Left lung (tissue), 10 donors: ENCODE data around the gene TRAPPC10. TPM values are rescaled to one million over a fixed set of nuclear protein-coding genes. Genes with fewer than 3 reads are reported as not detected.

Source experiments
- ATAC-seq: fragments of 200-7000 bp; cut with Tn5 transposase; one replicate; pipeline ENCODE4 v1.9.1; 2020; ENCODE audit warnings: moderate library complexity
- DNase-seq, 4 donors: peaks; one replicate each; pipeline ENCODE4 v3.0.0-alpha.2; 2013 to 2020
- H3K27ac ChIP-seq, 2 donors: fragments of 200-600 bp; sonication (generic) in 1 of 2; one replicate each; pipeline versions ENCODE4 v1.5.0 to v1.8.0; 2020 to 2021
- H3K27me3 ChIP-seq, 2 donors: fragments of 200-600 bp; sonication (generic) in 1 of 2; one replicate each; pipeline versions ENCODE4 v1.5.0 to v1.8.0; 2020 to 2021
- H3K36me3 ChIP-seq, 2 donors: fragments of 200-600 bp; sonication (generic) in 1 of 2; one replicate each; pipeline versions ENCODE4 v1.5.0 to v1.8.0; 2020 to 2021
- H3K4me1 ChIP-seq, 2 donors: fragments of 200-600 bp; one replicate each; pipeline ENCODE4 v1.8.0; 2021
- H3K4me3 ChIP-seq, 2 donors: fragments of 200-600 bp; sonication (generic) in 1 of 2; one replicate each; pipeline versions ENCODE4 v1.5.0 to v1.8.0; 2020 to 2021; ENCODE audit warnings: mild to moderate bottlenecking in 1 of 2
- H3K9me3 ChIP-seq, 2 donors: fragments of 200-600 bp; sonication (generic) in 1 of 2; one replicate each; pipeline versions ENCODE4 v1.5.0 to v1.8.0; 2020 to 2021
- intact Hi-C, 2 donors: fragments of 100-400 bp; cut with DNase I; formaldehyde crosslinking; loops; one replicate each; pipeline versions ENCODE4 v1.11.2 to v1.14.2; 2022
- polyA plus RNA-seq, 6 donors: library from polyadenylated mRNA; unstranded; fragments of 120-200 nt; gene quantifications; one replicate each; pipeline ENCODE4 v1.2.1, GENCODE V29; 2013; ENCODE audit not compliant: insufficient read length in 6 of 6
- total RNA-seq, 2 donors: library from RNA; stranded (reverse); fragmentation: NEBNext Ultra II Directional; extraction: Animal tissue kit (Norgen Biotek cat#: 25700); gene quantifications; one replicate each; pipeline ENCODE4 v1.2.1, GENCODE V29; 2021
- TF ChIP-seq, protein P1 (sequence below), 2 donors: fragments of 200-600 bp; sonication (generic) in 1 of 2; IDR thresholded peaks; one replicate each; pipeline versions ENCODE4 v1.5.0 to v1.8.0; 2021; ENCODE audit warnings: antibody characterized with exemption in 2 of 2
- donor health status: DM: no; HTN: yes; CAD: no.
- donor health status: DM: no; HTN: no; CAD: no.

TRAPPC10 gene
- total and polyA plus RNA-seq, 8 donors = 26.6 to 43.5 (median 29.1) TPM

DNA sequence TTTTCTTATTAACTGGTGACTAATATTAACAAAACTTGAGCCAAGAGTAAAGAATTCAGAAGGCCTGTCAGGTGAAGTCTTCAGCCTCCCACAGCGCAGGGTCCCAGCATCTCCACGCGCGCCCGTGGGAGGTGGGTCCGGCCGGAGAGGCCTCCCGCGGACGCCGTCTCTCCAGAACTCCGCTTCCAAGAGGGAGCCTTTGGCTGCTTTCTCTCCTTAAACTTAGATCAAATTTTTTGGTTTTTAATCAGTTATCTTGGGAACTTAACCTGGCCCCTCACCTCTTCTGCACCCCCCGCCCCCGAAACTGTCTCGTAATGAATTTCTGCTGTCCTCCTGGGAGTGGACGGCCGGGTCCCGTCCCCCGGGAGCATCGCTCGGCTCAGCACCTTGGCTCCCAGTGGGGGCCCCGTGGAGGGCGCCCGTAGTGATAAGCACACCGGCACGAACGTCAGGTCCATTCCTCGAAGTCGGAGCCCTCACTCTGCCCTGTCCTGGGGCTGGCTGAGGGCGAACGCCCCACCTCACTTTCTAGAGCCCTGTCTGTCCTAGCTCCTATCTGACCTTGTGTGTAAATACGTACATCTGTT, 29.5 kb upstream of the TRAPPC10 start:
- intact Hi-C loops = no loop called here
- Histone ChIP-seq H3K9me3 (no peaks in the 10 kb centered on the region), H3K27ac (no peak overlapping the region), H3K27me3 (peaks cover 0 to 8% of the 10 kb centered on the region in 2 donors), H3K4me3 (no peak overlapping the region), H3K36me3 (peaks cover 0 to 65% of the 10 kb centered on the region in 2 donors), H3K4me1 (no peaks in the 10 kb centered on the region)
- DNase-seq = peak in 1 of 4 donors; percentile 50
- TF ChIP-seq, protein P1, sequence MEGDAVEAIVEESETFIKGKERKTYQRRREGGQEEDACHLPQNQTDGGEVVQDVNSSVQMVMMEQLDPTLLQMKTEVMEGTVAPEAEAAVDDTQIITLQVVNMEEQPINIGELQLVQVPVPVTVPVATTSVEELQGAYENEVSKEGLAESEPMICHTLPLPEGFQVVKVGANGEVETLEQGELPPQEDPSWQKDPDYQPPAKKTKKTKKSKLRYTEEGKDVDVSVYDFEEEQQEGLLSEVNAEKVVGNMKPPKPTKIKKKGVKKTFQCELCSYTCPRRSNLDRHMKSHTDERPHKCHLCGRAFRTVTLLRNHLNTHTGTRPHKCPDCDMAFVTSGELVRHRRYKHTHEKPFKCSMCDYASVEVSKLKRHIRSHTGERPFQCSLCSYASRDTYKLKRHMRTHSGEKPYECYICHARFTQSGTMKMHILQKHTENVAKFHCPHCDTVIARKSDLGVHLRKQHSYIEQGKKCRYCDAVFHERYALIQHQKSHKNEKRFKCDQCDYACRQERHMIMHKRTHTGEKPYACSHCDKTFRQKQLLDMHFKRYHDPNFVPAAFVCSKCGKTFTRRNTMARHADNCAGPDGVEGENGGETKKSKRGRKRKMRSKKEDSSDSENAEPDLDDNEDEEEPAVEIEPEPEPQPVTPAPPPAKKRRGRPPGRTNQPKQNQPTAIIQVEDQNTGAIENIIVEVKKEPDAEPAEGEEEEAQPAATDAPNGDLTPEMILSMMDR (IDR thresholded peaks at IDR 0.05) = no peak
- no peak for ATAC-seq

DNA sequence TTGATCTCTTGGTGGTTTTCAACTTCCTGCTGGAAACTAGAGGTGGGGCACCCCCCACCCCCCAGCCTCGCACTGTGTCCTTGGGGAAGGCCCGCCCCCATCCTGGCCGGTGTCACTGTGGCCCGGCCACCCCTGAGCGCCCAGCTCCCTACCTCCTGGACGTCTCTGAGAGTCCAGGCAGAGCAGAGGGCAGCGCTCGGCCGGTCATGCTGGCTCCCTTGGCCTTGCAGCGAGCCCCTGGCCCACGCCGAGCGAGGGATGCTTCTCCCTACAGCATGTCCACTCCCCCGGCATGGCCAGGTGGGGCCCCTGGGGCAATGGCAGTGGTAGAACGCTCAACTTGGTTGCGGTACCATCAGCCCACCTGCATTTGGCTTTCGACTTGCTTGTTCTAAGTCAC, 28.7 kb upstream of the TRAPPC10 start:
- Histone ChIP-seq H3K4me1 (no peaks in the 10 kb centered on the region), H3K27me3 (peaks cover 0 to 8% of the 10 kb centered on the region in 2 donors), H3K36me3 (peaks cover 0 to 57% of the 10 kb centered on the region in 2 donors), H3K27ac (no peak overlapping the region), H3K4me3 (no peak overlapping the region), H3K9me3 (no peaks in the 10 kb centered on the region)
- ATAC-seq = no peak
- TF ChIP-seq, protein P1 (IDR thresholded peaks at IDR 0.05) = no peak
- intact Hi-C loops = no loop called here
- peak in 1 of 4 donors; percentile 77 for DNase-seq

DNA sequence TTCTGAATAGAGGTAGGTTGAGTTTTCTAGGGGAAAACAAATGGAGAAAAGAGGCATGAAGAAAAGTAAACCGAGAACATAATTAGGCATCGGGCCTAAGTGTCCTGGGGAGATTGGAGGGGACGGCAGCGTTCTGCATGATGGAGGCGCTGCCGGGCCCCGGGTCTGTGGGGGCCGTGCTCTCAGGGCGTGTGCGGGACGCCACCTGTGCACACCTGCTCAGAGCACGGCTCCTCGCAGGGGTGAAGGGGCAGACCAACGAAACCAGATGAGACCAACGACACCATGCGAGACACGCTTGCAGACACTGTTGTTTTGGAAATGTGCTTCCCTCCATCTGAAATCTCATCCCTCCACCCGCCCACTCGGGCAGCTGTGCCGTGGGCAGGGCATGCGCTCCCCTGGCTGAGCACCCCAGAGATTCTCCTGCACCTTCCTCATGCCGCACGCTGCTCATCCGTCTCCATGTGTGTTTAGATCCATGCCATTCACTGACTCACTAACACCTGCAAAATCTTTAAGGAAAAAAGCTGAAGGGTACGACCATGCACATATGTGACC, 28.2 kb upstream of the TRAPPC10 start:
- no peak overlapping the region for H3K27ac ChIP-seq
- ATAC-seq = no peak
- intact Hi-C loops = no loop called here
- H3K4me3 ChIP-seq = no peak overlapping the region
- DNase-seq = peak in 1 of 4 donors; percentile 33
- peaks cover 0 to 8% of the 10 kb centered on the region in 2 donors for H3K27me3 ChIP-seq
- H3K36me3 ChIP-seq = peaks cover 0 to 52% of the 10 kb centered on the region in 2 donors
- no peaks in the 10 kb centered on the region for H3K4me1 ChIP-seq
- H3K9me3 ChIP-seq = no peaks in the 10 kb centered on the region
- TF ChIP-seq, protein P1 (IDR thresholded peaks at IDR 0.05) = no peak

DNA sequence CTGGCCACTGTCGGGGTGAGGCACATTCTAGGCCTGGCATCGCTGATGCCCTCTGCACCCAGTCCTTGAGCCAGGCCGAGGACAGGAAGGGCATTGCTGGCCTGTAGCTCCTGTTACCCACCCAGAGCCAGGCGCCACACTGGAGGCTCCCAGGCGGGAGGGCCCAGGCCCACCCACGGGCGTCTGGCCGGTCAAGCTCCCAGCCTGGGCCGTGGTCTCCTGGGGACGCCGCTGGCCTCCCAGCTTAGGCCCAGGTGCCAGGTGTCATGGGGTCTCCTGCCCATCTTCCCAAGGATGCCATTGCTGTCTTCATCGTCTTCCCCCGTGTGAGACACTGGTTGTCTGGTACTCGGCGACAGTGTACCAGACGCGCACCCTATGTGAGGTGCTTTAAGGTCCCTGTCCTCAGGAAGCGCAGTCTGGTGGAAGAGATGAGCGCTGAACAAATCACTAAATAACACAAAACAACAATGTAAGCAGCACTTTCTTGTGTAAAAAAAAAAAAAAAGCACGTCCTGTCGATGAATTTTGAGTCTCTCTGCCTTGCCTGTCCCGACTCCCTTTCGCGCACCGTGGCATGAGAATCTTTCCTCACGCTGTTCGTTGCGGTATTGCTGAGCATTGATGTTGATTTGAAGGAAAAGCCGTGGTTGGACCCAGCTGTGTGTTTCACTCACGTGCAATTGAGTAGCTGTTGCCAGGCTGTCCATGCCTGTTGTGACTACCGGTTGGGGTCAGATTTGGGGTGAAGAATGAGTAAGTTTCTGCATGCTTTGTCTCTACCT, 27.0 kb upstream of the TRAPPC10 start:
- DNase-seq (no peak), ATAC-seq (no peak)
- Histone ChIP-seq H3K4me1 (no peaks in the 10 kb centered on the region), H3K4me3 (no peak overlapping the region), H3K36me3 (peaks cover 0 to 41% of the 10 kb centered on the region in 2 donors), H3K27me3 (peaks cover 0 to 8% of the 10 kb centered on the region in 2 donors), H3K27ac (no peak overlapping the region), H3K9me3 (no peaks in the 10 kb centered on the region)
- TF ChIP-seq, protein P1 (IDR thresholded peaks at IDR 0.05) = no peak
- intact Hi-C loops = no loop called here

DNA sequence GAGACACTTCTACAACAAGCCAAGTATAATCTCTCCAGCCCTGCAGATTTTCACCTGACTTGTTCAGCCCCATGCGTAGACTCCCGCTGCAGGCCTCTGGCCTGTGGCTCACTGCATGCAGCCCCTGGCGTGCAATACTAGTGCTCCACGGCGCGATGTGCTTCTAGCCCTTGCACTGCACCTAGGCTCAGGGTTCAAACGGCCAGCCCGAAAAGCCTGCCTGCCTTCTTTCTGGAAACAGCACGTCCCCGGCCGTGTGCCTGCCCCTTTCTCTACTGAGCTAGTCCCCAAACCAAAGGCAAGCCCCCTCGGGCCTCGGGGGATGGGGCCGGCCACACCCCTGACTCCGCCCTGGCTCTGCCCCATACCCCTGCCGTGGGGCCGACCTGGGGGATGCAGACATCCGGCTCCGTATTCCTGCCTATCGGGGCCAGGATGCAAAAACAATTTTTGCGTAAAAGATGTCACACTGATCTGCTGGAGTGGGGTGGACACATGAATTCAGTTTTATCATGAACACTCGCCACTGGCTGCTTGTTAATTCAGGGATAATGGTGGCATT, 26.3 kb upstream of the TRAPPC10 start:
- ATAC-seq (no peak), DNase-seq (no peak)
- Histone ChIP-seq H3K9me3 (no peaks in the 10 kb centered on the region), H3K36me3 (peaks cover 0 to 34% of the 10 kb centered on the region in 2 donors), H3K27me3 (peaks cover 0 to 8% of the 10 kb centered on the region in 2 donors), H3K4me1 (no peaks in the 10 kb centered on the region), H3K27ac (no peak overlapping the region), H3K4me3 (no peak overlapping the region)
- intact Hi-C loops = no loop called here
- TF ChIP-seq, protein P1 (IDR thresholded peaks at IDR 0.05) = no peak
